NCI-H1048 (cell line): ENCODE measurements around the gene RAET1G.
"Not testable (repeated sequence)": the region's sequence is repeated elsewhere in the genome, so short reads cannot be mapped to it uniquely, and the experiment has no call there.

Experiments
- DNase-seq: peaks from one replicate; lab custom pipeline; 2025; lab: John Stamatoyannopoulos, UW

The RAET1G gene, protein sequence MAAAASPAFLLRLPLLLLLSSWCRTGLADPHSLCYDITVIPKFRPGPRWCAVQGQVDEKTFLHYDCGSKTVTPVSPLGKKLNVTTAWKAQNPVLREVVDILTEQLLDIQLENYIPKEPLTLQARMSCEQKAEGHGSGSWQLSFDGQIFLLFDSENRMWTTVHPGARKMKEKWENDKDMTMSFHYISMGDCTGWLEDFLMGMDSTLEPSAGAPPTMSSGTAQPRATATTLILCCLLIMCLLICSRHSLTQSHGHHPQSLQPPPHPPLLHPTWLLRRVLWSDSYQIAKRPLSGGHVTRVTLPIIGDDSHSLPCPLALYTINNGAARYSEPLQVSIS

DNA sequence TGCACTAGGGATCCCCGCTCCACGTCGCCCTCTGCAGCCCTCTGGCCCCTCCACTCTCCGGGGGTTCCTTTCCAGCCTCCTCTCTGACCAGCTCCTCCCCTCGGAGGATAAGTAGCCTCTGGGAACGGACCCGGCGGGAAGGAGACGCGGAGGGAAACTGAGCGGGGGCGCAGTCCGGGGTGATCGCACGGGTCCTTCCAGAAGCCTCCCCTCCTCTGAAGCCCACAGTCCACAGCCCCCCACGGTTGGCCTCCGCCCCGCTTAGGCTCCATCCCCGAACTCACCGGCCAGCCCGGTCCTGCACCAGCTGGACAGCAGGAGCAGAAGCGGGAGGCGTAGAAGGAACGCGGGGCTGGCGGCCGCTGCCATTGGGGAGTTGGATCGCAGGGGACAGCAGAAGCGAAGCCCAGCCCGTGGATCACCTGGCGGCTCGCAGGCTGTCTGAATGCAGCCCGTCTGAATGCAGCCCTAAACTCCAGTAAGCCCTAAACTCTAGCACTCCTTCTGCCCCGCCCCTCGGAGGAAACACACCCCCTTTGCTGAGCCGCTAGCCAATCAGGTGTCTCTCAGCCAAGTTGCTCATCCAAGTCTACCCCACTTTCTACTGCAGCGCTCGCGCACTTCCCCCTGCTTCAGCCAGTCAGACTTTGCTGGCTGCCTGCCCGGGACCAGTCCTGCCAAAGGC, at the start of gene RAET1G:
TSS of gene RAET1G (minus strand) at position 480 of the 685 bp plus-strand sequence. CDS start at position 369, 111 bp downstream.
- DNase-seq = peak; percentile 84

- DNase-seq = no peak
These were observed 46.7 kb upstream of the RAET1G start for GRCh38 chr6:149969635-149970034.

- DNase-seq = not testable (repeated sequence)
These were observed 46.0 kb upstream of the RAET1G start for GRCh38 chr6:149968909-149969308.

- DNase-seq = not testable (repeated sequence)
These were observed 45.1 kb upstream of the RAET1G start for GRCh38 chr6:149967999-149968398.

GRCh38 chr6:149967591-149967990, 44.7 kb upstream of the RAET1G start:
- DNase-seq = no peak

DNA sequence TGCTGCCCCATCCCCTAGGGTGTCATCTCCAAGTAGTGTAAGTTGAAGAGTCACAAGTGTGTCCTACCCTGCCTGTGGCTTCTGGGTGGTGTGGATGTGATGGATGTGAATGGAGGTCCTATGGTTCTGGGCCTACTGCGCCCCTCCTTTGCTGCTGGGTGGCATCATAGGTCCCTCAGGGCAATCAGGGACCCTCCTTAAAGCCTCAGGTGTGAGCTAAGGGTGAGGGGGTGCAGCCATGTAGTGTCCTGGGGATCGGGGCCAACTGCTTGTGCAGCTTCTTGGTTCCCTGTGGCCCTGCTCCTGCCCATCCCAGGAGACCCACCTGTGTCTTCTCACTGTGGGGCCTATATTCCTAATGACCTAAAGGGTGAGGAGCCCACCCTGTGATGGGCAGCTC, 43.4 kb upstream of the RAET1G start:
- DNase-seq = not testable (repeated sequence)

DNA sequence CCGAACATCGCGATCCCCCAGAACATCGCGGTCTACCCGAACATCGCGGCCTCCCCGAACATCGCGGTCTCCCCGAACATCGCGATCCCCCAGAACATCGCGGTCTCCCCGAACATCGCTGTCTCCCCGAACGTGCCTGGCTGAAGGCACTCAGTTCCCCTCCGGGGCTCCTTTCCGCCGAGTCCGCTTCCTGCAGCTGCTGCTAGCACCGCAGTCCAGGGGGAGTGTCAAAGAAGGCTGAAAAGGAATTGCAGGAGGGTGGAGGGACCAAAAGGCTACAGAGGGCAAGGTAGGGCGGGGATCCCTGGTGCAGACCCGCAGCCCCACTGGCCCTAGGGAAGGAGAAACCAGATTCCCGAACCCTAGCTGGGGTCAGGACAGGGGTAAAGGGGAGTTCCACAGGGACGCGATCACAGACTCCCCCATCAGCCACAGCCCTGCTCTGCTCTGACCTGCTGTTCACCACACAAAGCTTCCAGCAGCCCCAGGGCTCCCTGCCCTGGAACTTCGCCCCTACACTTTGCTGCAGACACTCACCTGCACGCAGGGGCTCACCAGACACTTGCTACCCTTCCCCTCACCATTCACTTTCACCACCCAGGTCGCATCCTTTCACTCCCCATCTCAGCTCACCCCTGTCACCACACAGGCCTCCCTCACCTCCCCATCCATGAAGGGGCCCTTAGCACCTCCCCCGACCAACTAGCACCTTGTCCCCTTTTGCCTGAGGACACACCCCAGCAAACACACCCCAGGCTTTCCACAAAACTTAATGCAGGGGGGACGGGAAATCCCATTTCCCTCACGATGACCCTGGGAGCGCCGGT, 42.5 kb upstream of the RAET1G start:
- no peak for DNase-seq

DNA sequence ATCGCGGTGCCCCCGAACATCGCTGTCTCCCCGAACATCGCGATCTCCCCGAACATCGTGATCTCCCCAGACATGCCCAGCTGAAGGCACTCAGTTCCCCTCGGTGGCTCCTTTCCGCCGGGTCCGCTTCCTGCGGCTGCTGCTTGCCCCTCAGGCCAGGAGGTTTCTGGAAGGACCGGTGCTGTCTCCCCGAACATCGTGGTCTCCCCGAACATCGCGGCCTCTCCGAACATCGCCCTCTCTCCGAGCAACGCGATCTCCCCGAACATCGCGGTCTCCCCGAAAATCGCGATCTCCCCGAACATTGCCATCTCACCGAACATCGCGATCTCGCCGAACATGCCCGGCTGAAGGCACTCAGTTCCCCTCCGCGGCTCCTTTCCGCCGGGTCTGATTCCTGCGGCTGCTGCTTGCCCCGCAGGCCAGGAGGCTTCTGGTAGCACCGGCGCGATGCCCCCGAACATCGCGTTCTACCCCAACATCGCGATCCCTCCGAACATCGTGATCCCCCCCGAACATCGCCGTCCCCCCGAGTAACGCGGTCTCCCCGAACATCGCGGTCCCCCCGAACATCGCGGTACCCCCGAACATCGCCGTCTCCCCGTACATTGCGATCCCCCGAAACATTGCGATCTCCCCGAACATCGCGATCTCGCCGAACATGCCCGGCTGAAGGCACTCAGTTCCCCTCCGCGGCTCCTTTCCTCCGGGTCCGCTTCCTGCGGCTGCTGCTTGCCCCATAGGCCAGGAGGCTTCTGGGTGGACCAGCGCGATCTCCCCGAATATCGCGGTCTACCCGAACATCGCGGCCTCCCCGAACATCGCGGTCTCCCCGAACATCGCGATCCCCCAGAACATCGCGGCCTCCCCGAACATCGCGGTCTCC, 41.6 kb upstream of the RAET1G start:
- no peak for DNase-seq

- DNase-seq = no peak
These were observed 40.8 kb upstream of the RAET1G start, which contains the start of gene ULBP1 for GRCh38 chr6:149963462-149964307. Gene ULBP1, plus strand, starts transcription at chr6:149963943. Its CDS starts 107 bp downstream, at chr6:149964050.

- no peak for DNase-seq
These were observed 40.2 kb upstream of the RAET1G start for GRCh38 chr6:149963212-149963461.

- no peak for DNase-seq
These were observed 39.7 kb upstream of the RAET1G start for GRCh38 chr6:149962461-149963211.

DNA sequence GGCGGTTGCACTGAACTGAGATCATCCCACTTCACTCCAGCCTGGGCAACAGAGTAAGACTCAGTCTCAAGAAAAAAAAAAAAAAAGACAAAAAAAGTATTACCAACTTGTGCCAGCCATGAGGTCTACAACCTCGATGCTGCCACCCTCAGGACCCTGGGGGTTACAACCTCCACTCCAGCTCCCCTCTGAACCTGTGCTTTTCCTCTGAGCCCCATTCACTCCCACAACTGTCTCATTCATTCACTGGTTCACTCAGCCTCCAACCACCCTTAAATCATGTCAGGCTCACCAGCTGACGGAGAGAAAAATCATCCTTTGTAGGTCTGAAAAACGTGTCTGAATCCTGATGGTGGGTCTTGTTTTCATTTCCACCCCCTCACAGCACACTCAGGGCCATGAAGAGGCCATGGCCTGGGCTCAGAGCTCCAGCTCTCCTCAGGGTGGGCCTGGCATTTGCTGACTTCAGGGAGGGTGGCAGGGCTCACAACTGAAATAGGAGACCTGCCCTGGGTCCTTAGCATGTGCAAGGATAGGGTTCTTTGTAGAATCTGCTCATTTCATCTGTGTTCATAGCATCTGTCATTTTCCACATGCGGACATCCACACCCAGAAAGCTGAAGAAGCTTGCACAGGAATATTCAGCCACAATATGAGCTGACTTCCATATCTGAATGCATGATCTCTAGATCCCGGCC, 39.0 kb upstream of the RAET1G start:
- DNase-seq = no peak

GRCh38 chr6:149960488-149960887, 37.6 kb upstream of the RAET1G start:
- no peak for DNase-seq

GRCh38 chr6:149959806-149960205, 36.9 kb upstream of the RAET1G start:
- DNase-seq = not testable (repeated sequence)

- not testable (repeated sequence) for DNase-seq
These were observed 35.2 kb upstream of the RAET1G start for GRCh38 chr6:149958124-149958523.

- DNase-seq = not testable (repeated sequence)
These were observed 32.9 kb upstream of the RAET1G start for GRCh38 chr6:149955654-149956317.

DNA sequence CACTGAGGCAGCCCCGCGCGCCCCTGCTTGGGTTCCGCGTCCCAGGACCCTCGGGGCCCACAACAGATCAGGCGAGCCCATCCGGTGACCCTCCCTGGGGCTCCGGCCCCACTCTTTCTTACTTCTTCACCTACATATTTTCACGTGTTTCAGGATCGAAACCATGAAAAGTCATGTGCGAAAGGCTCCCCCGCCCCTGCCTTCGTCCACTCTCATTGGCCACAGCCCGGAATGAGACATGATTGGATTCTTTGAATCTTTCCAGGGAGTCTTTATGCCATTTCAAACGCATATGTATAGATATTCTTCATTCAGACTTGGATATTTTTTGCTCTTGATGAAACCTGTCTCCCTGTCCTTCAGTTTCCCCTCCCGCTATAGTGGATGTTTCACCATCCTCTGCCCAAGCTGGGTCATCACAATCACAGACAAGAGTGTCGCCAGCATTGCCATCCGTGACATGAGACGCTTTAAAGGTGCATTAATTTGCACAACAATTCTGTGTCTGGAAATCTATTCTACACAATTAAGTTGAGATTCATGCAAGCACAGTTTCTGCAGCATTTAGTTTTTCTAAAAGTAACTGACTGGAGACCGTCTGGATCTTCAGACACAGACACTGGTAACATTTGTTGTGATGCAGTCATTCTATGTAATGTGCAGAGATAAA, 32.2 kb upstream of the RAET1G start:
- DNase-seq = not testable (repeated sequence)

GRCh38 chr6:149954328-149954983, 31.5 kb upstream of the RAET1G start:
- DNase-seq = not testable (repeated sequence)
